ENCODE results near the gene UROC1. TPM values are rescaled to one million over a fixed set of nuclear protein-coding genes. Genes with fewer than 3 reads are reported as not detected.
A peak's percentile ranks its signal among the peaks of the same experiment; 100 is the strongest.

Gene UROC1
- total and polyA plus RNA-seq, 2 of the 13 experiments (the other 11 are each of a cell fraction or from before 2014, with no cell fraction given) = 0.71 to 1.3 TPM

- no peak for TF ChIP-seq ZNF407 (CRISPR knock-in tag; IDR thresholded peaks at IDR 0.05; ENCODE audit: not compliant biosample characterization)
- no peak for TF ChIP-seq RAD51 (IDR thresholded peaks at IDR 0.05; ENCODE audit: borderline replicate concordance)
- TF ChIP-seq SUZ12 (IDR thresholded peaks at IDR 0.05; ENCODE audit: low read depth, low read length) = no peak
- TF ChIP-seq HNF1A (IDR thresholded peaks at IDR 0.05; ENCODE audit: low read depth) = no peak
- no peak for TF ChIP-seq HNF1A (CRISPR knock-in tag; IDR thresholded peaks at IDR 0.05; ENCODE audit: borderline replicate concordance)
- TF ChIP-seq ZNF30 (CRISPR knock-in tag; IDR thresholded peaks at IDR 0.05) = no peak
- TF ChIP-seq PAF1 (CRISPR knock-in tag; IDR thresholded peaks at IDR 0.05) = no peak
- no peak for TF ChIP-seq FOXJ3 (CRISPR knock-in tag; IDR thresholded peaks at IDR 0.05; ENCODE audit: borderline replicate concordance)
- TF ChIP-seq, protein P1, sequence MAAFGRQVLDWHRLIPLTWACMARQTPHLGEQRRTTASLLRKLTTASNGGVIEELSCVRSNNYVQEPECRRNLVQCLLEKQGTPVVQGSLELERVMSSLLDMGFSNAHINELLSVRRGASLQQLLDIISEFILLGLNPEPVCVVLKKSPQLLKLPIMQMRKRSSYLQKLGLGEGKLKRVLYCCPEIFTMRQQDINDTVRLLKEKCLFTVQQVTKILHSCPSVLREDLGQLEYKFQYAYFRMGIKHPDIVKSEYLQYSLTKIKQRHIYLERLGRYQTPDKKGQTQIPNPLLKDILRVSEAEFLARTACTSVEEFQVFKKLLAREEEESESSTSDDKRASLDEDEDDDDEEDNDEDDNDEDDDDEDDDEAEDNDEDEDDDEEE (CRISPR knock-in tag; IDR thresholded peaks at IDR 0.05) = no peak
- TF ChIP-seq KLF15 (CRISPR knock-in tag; IDR thresholded peaks at IDR 0.05; ENCODE audit: borderline replicate concordance) = no peak
- TF ChIP-seq NFATC3 (CRISPR knock-in tag; IDR thresholded peaks at IDR 0.05) = no peak
- no peak for TF ChIP-seq GATAD1 (CRISPR knock-in tag; IDR thresholded peaks at IDR 0.05)
- TF ChIP-seq ZNF558 (CRISPR knock-in tag; IDR thresholded peaks at IDR 0.05; ENCODE audit: borderline replicate concordance) = no peak
- peak; percentile 50; the same call in 1 of the 2 replicates for TF ChIP-seq ZNF747 (CRISPR knock-in tag; IDR thresholded peaks at IDR 0.05; ENCODE audit: borderline replicate concordance)
Observed at GRCh38 chr3:126481808-126482502, 35.6 kb downstream of the UROC1 start (continued).
